GM21723 (cell line): ENCODE results near the gene MXI1.
"Not testable (repeated sequence)": the region's sequence is repeated elsewhere in the genome, so short reads cannot be mapped to it uniquely, and the experiment has no call there.

Experiments
- ATAC-seq: cut with Tn5 transposase; IDR thresholded peaks from one replicate; pipeline ENCODE4 v1.9.1; 2021; ENCODE audit warnings: mild to moderate bottlenecking, moderate library complexity; ENCODE audit not compliant: unreplicated experiment

The MXI1 gene

GRCh38 chr10:110181451-110181850 lies 26.0 kb upstream of the MXI1 start:
- no peak for ATAC-seq

- no peak for ATAC-seq
Observed at GRCh38 chr10:110181911-110182310, 25.5 kb upstream of the MXI1 start.

DNA sequence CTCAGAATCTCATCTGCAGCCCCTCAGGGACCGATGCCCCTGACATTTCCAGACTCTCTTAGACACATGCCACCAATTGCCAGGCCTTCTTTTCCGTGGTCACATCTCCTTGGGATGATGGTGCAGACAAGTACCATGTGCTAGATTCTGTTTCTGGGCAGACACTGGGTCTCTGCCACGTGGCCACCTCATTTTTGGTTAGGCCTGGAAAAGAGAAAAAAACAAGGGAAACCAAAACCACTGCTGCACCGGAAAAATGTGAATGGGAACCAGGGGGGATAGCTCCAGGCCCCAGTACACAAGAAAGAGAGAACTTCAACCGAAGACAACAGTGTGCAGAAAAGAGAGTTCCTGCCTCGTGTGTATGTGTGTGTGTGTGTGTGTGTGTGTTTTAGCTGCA lies 23.0 kb upstream of the MXI1 start:
- ATAC-seq, result no peak

DNA sequence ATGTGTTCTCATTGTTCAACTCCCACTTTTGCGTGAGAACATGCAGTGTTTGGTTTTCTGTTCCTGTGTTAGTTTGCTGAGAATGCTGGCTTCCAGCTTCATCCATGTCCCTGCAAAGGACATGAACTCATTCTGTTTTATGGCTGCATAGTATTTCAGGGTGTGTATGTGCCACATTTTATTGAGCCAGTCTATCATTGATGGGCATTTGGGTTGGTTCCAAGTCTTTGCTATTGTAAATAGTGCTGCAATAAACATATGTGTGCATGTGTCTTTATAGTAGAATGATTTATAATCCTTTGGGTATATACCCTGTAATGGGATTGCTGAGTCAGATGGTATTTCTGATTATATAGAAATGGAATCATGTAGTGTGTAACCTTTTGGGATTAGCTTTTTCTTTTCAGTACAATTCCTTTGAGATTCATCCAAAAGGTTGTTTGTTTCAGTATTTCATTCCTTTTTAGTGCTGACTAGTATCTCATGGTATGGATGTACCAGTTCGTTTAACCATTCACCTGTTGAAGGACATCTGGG lies 21.7 kb upstream of the MXI1 start:
- not testable (repeated sequence) for ATAC-seq

DNA sequence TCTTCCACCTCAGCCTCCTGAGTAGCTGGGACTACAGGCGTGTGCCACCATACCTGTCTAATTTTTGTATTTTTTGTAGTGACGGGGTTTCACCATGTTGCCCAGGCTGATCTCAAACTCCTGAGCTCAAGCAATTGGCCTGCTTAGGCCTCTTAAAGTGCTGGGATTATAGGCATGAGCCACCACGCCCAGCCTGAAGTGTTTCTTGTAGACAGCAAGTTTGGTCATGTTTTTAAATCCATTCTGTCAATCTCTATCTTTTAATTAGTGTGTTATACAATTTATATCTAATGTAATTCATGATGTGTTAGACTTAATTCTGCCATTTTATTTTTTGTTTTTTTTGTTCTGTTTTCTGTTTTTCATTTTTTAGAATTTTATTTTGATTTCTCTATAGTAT lies 17.2 kb upstream of the MXI1 start:
- ATAC-seq, result no peak

DNA sequence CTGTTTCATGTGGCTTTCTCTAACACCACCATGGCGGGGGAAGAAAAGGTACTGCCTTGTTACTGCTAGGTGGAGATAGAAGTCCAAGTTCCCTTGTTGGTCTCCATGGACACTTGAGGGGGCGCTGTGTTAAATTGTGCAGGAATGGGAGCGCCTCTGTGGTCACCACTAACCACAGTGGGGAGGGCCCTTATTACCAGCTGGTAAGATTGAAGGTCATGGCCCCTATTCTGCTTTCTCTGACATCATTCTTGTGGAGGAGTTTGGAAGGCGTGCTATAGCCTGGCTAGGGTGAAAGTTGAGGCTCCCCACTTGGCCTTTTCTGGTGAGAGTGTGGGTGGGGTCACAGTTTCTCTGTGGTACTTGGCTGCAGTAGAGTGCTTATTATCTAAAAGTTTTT lies 14.9 kb upstream of the MXI1 start:
- peak; percentile 72 for ATAC-seq

DNA sequence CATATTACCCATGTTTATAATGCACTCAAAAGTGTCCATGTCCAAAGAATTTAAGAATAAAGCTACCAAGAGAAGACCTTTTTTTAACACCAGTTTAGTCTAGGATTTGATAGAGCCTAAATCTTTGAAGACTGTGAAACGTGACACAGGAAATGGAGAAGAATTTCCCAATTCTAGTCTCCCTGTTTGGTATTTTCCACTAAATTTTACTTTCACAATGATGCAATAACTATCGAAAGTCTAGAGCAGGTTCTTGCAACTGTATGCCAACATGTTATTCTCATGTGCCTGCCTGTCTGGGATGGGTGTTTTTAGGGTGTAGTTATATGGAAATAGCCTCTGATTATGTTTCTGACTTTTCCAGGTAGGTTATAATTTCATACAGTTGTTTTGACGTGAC lies 6.9 kb upstream of the MXI1 start:
- no peak for ATAC-seq

GRCh38 chr10:110201046-110201445 lies 6.4 kb upstream of the MXI1 start:
- ATAC-seq, result not testable (repeated sequence)

GRCh38 chr10:110203500-110204455 lies 3.6 kb upstream of the MXI1 start:
- no peak for ATAC-seq

GRCh38 chr10:110205051-110205675 lies 2.2 kb upstream of the MXI1 start:
- ATAC-seq, result no peak

- ATAC-seq, result peak; percentile 0
Observed at GRCh38 chr10:110207805-110208613, 604 bp downstream of the MXI1 start.

DNA sequence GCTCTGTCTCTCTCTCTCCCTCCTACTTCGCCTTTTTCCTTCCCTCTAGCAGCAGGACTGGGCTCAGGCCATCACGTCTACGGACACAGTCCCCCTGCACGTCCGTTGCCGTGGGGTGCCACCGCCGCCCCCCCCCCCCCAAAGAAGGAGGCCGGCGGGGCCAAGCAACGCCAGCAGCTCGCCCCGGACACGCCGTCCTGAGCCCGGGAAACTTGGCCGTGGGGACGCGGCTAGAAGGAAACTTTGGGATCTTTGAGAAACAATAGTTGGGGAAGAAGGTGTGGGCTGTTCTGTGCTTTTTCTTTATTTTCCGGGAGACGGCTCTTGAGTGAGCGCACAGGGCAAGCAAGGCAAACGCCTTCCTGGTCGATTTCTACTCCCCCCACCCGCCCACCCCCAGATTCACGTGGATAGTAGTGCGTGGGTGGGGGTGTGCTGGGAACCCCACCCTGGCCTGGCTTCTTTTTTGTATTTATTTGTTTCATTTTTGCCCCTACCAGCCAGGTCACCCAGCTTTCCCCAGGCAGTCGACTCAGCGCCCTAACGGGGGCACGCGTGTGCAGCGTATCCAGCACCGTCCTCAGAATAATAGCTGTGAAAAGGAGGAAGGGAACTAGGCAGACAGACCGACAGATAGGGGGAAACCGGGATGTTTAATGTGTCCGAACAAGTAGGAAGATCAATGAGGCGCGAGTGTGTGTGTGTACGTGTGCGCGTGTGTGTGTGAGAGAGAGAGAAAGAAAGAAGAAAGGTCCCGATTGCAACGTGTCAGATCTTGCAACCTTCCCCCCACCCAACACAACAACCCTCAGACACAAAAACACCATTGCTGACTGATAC lies 1.4 kb downstream of the MXI1 start:
- no peak for ATAC-seq

DNA sequence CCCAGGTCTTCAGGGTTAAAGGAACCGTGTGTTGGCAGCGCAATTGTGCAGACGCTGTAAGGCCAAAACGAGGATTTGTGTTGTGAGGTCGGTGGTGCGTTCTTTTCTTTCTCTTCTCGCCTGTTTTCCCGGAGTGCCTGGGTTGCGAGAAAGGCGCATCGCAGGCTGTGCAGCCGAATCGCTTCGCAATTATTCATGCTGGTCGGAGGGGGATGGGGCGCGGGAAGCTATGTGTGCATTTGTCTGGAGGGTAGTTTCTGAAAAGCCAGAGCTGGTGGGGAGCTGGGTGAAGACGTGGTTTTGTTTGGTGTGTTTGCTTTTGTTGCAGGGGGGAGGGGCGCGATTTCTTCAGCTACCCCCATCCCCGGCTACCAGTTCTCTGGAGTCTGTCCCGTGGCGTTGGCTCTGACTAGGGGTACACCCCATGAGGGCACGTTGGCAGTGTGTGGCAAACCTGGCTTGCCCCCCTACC lies 2.1 kb downstream of the MXI1 start:
- ATAC-seq, result no peak

DNA sequence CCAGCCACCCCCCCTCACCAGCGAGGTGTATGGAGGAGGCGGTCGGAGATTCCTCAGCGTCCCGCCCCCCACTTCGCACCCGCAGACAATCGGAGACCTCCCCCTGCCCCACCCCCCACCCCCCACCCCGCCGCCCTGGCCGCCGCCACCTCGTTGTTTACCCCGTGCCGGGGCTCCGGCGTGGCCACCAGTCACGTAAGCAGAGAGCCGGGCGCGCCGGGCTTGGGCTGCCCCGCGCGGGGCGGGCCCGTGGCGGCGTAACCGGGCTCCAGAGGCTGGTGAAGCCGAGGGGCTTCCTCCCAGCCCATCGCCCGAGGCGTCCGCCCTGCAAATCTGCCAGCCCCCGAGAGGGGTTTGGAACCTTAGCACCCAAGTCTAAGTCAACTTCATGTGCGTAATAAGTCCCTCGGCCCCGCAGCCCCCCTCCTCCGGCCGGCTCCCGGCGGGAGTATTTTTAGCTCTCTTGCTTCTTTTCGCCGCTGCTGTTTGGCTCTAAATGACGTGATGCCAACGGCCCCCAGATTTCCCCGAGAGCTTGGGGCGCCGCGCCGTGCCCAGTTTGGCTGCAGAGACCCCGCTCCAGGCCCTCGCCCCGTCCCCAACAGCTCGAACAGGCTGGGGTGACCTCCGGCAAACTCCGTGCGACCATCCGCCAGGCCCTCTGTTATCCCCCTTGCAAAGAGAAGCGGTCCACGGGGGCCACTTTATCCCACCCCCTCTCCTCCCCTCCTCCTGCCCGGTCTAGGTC lies 2.7 kb downstream of the MXI1 start:
- peak; percentile 11 for ATAC-seq

- ATAC-seq, result peak; percentile 71
Observed at GRCh38 chr10:110210674-110211464, 3.5 kb downstream of the MXI1 start.

DNA sequence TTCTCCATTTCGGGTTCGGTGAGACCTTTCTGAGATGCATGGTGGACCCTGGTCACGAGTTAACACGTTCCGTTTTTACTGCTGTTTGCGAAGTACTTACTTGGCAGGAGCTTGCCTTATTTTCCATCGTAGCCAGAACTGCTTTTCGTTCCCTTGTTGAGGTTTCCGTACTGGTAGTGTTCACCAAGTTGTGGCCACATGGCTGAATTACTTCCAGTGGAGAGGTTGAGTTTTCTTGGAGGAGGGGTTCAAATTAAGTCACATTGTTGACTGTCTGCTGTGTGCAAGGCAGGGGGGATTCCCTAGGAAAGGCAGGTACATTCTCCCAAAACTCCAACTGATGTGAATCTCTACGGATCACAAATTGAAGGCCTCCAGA lies 4.0 kb downstream of the MXI1 start:
- ATAC-seq, result no peak

- ATAC-seq, result no peak
Observed at GRCh38 chr10:110212119-110213006, 5.0 kb downstream of the MXI1 start.

- peak; percentile 28 for ATAC-seq
Observed at GRCh38 chr10:110214371-110214826, 7.0 kb downstream of the MXI1 start.
